ENCODE data around the gene SEMA4C. TPM values are rescaled to one million over a fixed set of nuclear protein-coding genes. Genes with fewer than 3 reads are reported as not detected.

SEMA4C gene
- polyA plus RNA-seq, 1 of the 3 experiments (the other 2 are of a cell fraction) = 34.8 TPM

DNA sequence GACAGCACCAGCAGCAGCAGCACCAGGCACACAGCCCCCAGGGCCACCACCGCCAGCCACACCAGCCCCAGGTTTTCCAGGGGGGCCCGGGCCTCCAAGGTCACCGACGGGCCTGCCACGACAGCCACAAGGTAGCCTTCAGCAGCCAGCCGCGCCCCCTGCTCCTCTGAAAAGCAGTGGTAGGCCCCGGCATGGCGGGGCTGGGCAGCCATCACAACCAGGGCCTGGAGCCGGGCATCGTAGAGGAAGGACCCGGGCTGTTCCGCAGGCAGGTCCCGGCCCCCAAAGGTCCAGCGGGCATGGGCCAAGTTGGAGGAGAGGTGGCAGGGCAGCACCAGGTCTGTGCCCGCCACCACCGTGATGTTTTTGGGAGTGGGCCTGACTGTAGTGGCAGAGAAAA, 8.8 kb downstream of the SEMA4C start (continued):
- TF ChIP-seq TAF1 (IDR thresholded peaks at IDR 0.05; ENCODE audit: borderline replicate concordance, low read depth, low read length) = no peak
- TF ChIP-seq YY1 (IDR thresholded peaks at IDR 0.05; ENCODE audit: low read depth) = no peak
- TF ChIP-seq TEAD4 (IDR thresholded peaks at IDR 0.05; ENCODE audit: borderline replicate concordance, insufficient read depth) = no peak

DNA sequence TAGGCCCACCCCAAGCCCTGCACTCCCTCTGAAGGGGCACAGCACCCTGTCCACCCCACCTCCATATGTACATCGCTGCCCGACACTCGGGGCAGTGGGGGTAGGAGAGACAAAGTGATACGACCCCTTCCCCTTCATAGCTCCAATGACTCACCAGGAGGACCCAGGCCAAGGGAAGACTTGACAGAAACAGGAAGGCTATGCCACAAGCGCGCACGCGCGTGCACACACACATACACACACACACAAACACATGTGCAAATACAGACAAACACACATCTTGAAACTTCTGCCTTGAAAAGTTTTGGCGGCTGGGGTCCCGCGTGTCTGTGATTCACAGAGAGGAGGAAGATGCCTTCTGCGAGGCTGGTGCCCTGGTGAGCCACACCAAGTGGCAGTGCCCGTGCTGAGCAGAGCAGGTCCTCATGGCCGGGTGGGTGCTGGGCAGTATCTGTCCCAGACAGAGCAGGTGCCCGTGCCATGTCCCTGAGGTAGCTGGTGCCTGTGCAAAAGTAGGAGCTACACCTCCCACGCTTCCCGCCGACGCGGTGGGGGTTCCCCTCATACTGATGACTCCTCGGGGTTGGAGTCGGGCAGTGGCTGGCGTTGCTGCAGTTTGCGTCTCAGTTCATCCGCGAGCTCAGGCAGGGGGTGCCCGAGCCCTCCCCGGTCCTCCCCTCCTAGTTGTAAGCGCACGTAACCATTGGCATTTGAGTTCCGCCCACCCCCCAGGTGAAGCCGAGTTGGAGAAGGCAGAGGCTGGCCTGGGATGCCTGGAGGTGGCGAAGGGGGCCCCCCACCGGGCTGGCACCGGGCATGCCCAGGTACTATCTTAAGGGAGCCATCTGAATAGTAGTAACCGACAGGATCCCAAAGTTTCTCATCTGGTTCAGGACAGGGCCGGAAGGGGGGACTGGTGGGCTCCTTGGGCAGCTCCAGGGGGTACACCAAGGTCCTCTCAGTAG, 9.5 kb downstream of the SEMA4C start:
- peaks cover 24% of the 10 kb centered on the region for H3K79me2 ChIP-seq (ENCODE audit: insufficient read depth)
- POLR2A ChIA-PET = no interaction called here
- H3K9ac ChIP-seq = no peak overlapping the region
- peaks cover 17% of the 10 kb centered on the region for H3F3A ChIP-seq (replicated peaks; ENCODE audit: insufficient read depth)
- 91% methylated on average over 21 of the region's 38 CpGs for WGBS (ENCODE audit: low lambda C conversion rate)
- peak; percentile 21 for DNase-seq
- H2AFZ ChIP-seq (ENCODE audit: low read depth) = no peak overlapping the region
- H3K27ac ChIP-seq (ENCODE audit: low read depth in 2 of 2, low read length in 1 of 2) = no peak overlapping the region
- H3K9me3 ChIP-seq = no peaks in the 10 kb centered on the region
- H3K4me3 ChIP-seq (ENCODE audit: low read depth in 2 of 2, low read length in 1 of 2) = no peak overlapping the region
- CTCF ChIA-PET = interaction anchor here (1.6 to 8.1 kb wide), 3 partner anchors 8 to 92 kb away, joined by 5 to 332 read pairs (median 59); partner anchors contain the start of gene SEMA4C
- H4K20me1 ChIP-seq (ENCODE audit: insufficient read depth) = peaks cover 9% of the 10 kb centered on the region; the same call in 1 of the 2 replicates
- H3K9me2 ChIP-seq = no peaks in the 10 kb centered on the region
- no peaks in the 10 kb centered on the region for H3K27me3 ChIP-seq (ENCODE audit: insufficient read depth)
- peaks cover 0 to 18% of the 10 kb centered on the region in 2 experiments; a peak in 1 of 4 replicates for H3K4me1 ChIP-seq (ENCODE audit: control insufficient read depth in 1 of 2, insufficient read depth in 2 of 2, low read depth in 1 of 2, low read length in 1 of 2)
- TF ChIP-seq MEF2A (IDR thresholded peaks at IDR 0.05; ENCODE audit: borderline replicate concordance, low read depth) (no peak), SIN3A (IDR thresholded peaks at IDR 0.05; ENCODE audit: borderline replicate concordance, low read depth, low read length) (no peak), TEAD4 (IDR thresholded peaks at IDR 0.05; ENCODE audit: borderline replicate concordance, insufficient read depth) (no peak), GABPA (IDR thresholded peaks at IDR 0.05; ENCODE audit: low read depth) (no peak), TCF12 (IDR thresholded peaks at IDR 0.05) (no peak), REST (IDR thresholded peaks at IDR 0.05; ENCODE audit: low read depth, low read length) (no peak), TAF1 (IDR thresholded peaks at IDR 0.05; ENCODE audit: borderline replicate concordance, low read depth, low read length) (no peak), USF2 (IDR thresholded peaks at IDR 0.05; ENCODE audit: borderline replicate concordance, low read depth, low read length) (no peak), SMC3 (IDR thresholded peaks at IDR 0.05; ENCODE audit: low read depth, low read length) (no peak), NFIC (IDR thresholded peaks at IDR 0.05; ENCODE audit: borderline replicate concordance) (no peak), POLR2AphosphoS5 (IDR thresholded peaks at IDR 0.05; ENCODE audit: low read depth, low read length) (no peak)
- TF ChIP-seq, protein P1, sequence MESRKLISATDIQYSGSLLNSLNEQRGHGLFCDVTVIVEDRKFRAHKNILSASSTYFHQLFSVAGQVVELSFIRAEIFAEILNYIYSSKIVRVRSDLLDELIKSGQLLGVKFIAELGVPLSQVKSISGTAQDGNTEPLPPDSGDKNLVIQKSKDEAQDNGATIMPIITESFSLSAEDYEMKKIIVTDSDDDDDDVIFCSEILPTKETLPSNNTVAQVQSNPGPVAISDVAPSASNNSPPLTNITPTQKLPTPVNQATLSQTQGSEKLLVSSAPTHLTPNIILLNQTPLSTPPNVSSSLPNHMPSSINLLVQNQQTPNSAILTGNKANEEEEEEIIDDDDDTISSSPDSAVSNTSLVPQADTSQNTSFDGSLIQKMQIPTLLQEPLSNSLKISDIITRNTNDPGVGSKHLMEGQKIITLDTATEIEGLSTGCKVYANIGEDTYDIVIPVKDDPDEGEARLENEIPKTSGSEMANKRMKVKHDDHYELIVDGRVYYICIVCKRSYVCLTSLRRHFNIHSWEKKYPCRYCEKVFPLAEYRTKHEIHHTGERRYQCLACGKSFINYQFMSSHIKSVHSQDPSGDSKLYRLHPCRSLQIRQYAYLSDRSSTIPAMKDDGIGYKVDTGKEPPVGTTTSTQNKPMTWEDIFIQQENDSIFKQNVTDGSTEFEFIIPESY (IDR thresholded peaks at IDR 0.05; ENCODE audit: borderline replicate concordance, low read depth) = no peak
- no peak overlapping the region for H3K4me2 ChIP-seq
- peaks cover 5 to 46% of the 10 kb centered on the region in 2 experiments for H3K36me3 ChIP-seq (replicated peaks in 1 of 2; ENCODE audit: control insufficient read depth in 1 of 2, insufficient read depth in 2 of 2, low read length in 1 of 2)

Data from SK-N-SH (cell line).